CD4-positive, alpha-beta T cell treated with Interleukin-4 for 4 hours (primary cell): ENCODE data around the gene PTPRN2.
"Not testable (repeated sequence)": the region's sequence is repeated elsewhere in the genome, so short reads cannot be mapped to it uniquely, and the experiment has no call there.

Experiments used
- DNase-seq: peaks from one replicate; pipeline ENCODE4 v3.0.0-alpha.2; 2020

PTPRN2 gene

GRCh38 chr7:158315326-158315725, 272.3 kb downstream of the PTPRN2 start:
- DNase-seq = no peak

GRCh38 chr7:158314394-158314793, 273.2 kb downstream of the PTPRN2 start:
- no peak for DNase-seq

- DNase-seq = no peak
Measured at GRCh38 chr7:158313931-158314330, 273.7 kb downstream of the PTPRN2 start.

DNA sequence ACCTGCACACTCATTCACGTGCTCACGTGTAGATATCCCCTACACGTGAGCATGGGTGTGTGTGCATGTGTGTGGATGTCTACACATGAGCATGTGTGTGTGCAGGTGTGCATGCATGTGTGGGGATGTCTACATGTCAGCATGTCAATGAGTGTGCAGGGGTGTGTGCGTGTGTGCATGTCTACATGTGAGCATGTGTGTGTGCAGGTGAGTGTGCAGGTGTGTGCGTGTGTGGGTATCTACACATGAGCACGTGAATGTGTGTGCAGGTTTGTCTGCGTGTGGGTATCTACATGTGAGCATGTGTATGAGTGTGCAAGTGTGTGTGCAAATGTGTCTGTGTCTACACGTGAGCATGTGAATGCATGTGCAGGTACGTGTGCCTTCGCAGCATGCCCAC, 274.8 kb downstream of the PTPRN2 start:
- no peak for DNase-seq

DNA sequence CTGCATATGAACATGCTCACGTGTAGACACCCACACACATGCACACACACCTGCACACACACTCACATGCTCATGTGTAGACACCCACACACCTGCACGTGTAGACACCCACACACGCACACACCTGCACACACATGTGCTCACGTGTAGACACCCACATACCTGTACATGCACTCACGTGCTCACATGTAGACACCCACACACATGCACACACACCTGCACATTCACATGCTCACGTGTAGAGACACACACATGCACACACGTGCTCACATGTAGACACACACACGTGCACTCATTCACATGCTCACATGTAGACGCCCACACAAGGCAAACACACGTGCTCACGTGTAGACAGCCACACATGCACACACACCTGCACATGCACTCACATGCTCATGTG, 275.8 kb downstream of the PTPRN2 start:
- no peak for DNase-seq

GRCh38 chr7:158310924-158311666, 276.5 kb downstream of the PTPRN2 start:
- DNase-seq = no peak

- DNase-seq = no peak
Measured at GRCh38 chr7:158309868-158310763, 277.5 kb downstream of the PTPRN2 start.

DNA sequence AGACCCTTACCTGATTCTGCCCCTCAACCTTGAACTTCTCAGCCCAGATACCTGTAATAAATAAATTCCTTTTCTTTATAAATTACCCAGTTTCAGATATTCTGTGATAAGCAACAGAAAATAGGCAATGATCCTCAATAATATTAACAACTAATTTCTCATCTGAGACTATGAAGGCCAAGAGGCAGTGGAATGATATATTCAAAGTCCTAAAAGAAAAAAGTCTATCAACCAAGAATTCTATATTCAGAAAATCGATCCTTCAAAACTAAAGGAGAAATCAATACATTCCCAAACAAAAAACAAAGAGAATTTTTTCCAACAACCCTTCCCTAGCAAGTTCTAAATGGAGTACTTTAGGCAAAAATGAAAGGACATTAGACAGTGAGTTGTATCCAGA, 279.6 kb downstream of the PTPRN2 start:
- no peak for DNase-seq

GRCh38 chr7:158304072-158304471, 283.6 kb downstream of the PTPRN2 start:
- not testable (repeated sequence) for DNase-seq

GRCh38 chr7:158303121-158303520, 284.5 kb downstream of the PTPRN2 start:
- no peak for DNase-seq

DNA sequence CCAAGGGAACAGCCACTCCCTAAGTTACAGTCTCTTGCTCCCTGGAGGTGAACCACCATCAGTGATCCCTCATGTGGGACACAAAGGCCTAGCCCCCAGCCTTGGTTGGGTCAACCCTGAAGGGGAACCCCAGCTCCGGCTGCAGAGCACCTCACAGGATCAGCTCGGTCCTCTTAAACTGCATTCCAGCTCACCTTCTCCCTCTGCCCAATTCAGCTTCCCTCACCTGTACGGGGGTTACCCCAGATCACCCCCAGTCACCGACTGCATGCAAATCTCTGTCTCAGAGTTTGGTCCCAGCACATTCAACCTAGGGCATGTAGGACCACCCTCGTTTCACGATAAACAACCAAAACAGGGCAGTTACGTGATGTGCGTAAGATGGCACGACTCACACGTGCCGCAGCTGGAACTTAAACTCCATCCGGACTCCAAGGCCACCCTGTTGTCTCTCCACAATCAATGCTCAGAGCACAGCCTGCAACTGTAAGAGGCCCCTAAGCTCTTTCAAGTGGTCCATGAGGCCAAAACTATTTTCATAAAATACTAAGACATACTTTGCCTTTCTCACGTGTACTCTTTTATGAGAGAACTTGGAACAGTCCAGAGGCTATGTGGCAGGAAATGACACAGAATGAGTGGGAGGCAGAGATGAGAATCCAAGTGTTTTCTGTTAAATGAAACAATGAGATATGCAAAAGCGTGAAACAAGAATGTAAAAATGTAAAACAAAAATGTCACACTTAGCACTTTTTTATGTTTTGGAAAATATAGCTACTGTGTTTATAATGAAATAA, 285.2 kb downstream of the PTPRN2 start:
- no peak for DNase-seq

DNA sequence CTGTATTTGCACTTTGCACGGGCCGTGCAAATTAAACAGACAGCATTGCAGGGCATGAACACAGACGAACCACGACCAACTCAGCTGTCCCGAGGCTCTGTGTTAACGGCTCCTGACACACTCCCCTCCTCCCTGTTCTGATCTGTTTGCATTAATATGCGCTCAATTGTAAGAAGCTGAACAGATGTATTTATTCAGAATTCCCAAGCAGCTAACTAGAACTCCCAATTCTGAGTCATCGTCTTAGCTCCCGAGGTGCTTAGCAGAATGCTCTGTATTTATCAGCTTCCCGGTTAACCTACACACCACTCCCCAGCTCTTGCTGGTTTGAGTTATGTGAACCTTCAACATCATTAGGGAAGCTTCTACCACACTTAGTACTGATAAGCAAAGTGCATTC, 286.4 kb downstream of the PTPRN2 start:
- no peak for DNase-seq

- DNase-seq = no peak
Measured at GRCh38 chr7:158300427-158300826, 287.2 kb downstream of the PTPRN2 start.

- DNase-seq = no peak
Measured at GRCh38 chr7:158299607-158300006, 288.0 kb downstream of the PTPRN2 start.

GRCh38 chr7:158296798-158297104, 290.9 kb downstream of the PTPRN2 start:
- no peak for DNase-seq

- DNase-seq = no peak
Measured at GRCh38 chr7:158295966-158296797, 291.4 kb downstream of the PTPRN2 start.

GRCh38 chr7:158294468-158295215, 293.0 kb downstream of the PTPRN2 start:
- DNase-seq = not testable (repeated sequence)

- no peak for DNase-seq
Measured at GRCh38 chr7:158292948-158293347, 294.7 kb downstream of the PTPRN2 start.

DNA sequence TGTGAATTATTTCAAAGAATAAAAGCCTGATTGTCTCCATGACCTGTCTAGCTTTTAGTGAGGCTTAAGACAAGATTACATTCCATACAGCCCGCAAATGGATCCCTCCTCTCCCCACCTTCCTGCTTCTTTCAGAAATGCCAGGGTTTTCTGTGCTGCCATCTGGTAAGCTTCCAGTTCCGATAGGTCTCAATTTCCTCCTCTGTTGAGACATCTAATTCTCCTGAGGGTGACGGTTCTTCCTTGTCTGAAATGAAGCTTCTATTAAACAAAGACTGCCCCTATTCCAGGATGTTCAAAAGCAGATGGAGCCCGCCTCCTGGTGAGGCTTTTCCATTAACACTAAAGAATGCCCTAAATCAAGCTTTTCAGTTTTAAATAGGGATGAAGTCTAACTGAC, 295.6 kb downstream of the PTPRN2 start:
- no peak for DNase-seq

- DNase-seq = no peak
Measured at GRCh38 chr7:158289761-158290523, 297.7 kb downstream of the PTPRN2 start.

DNA sequence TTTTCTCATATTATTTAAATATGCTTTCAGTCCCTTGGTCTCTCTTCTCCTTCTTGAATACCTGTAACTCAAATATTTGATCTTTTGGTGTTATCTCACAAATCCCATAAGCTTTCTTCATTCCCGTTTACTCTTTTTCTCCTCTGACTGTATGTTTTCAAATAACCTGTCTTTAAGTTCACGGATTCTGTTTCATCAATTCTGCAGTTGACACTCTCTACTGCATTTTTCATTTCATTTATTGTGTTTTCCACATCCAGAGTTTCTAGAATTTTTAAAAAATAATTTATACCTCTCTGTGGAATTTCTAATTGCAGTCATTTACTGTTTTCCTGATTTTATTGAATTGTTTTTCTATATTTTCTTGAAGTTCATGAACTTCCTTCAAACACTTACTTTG, 298.4 kb downstream of the PTPRN2 start:
- DNase-seq = no peak
